Dermis microvascular lymphatic vessel endothelial cell (primary cell): ENCODE data around the gene EFNA2. TPM values are rescaled to one million over a fixed set of nuclear protein-coding genes. Genes with fewer than 3 reads are reported as not detected.

Experiments used
- DNase-seq, 2 donors: peaks; one replicate each; pipeline versions ENCODE4 v3.0.0 to v3.0.0-alpha.2; 2010; ENCODE audit warnings: low read depth in 2 of 2
- total RNA-seq: library from RNA; depleted of rRNA; stranded (reverse); fragments of >200 nt; gene quantifications from 2 replicates; pipeline ENCODE4 v1.2.1, GENCODE V29; 2014

The EFNA2 gene
- total RNA-seq, 1 donor from 2014 or later: 0.13 TPM

- DNase-seq: no peak
These were observed 25.6 kb upstream of the EFNA2 start for GRCh38 chr19:1259876-1260748.

GRCh38 chr19:1260749-1261537 is 24.7 kb upstream of the EFNA2 start:
- peak; percentile 93 to 97 for DNase-seq

- no peak for DNase-seq
These were observed 24.2 kb upstream of the EFNA2 start for GRCh38 chr19:1261538-1261797.

GRCh38 chr19:1261798-1262622 is 23.7 kb upstream of the EFNA2 start:
- DNase-seq: no peak

GRCh38 chr19:1262623-1263123 is 23.0 kb upstream of the EFNA2 start:
- no peak for DNase-seq

GRCh38 chr19:1263188-1263587 is 22.5 kb upstream of the EFNA2 start:
- no peak for DNase-seq

- peak in 1 of 2 donors; percentile 81 for DNase-seq
These were observed 20.7 kb upstream of the EFNA2 start for GRCh38 chr19:1264801-1265614.

GRCh38 chr19:1265615-1266128 is 20.0 kb upstream of the EFNA2 start:
- DNase-seq: peak in 1 of 2 donors; percentile 53

- DNase-seq: peak in 1 of 2 donors; percentile 78
These were observed 19.4 kb upstream of the EFNA2 start for GRCh38 chr19:1266129-1266915.

- DNase-seq: peak in 1 of 2 donors; percentile 55
These were observed 18.7 kb upstream of the EFNA2 start for GRCh38 chr19:1266916-1267476.

GRCh38 chr19:1267477-1268225 is 18.0 kb upstream of the EFNA2 start:
- no peak for DNase-seq

- no peak for DNase-seq
These were observed 17.2 kb upstream of the EFNA2 start for GRCh38 chr19:1268226-1269064.

- peak; percentile 96 to 100 for DNase-seq
These were observed 16.6 kb upstream of the EFNA2 start, which contains the start of gene CIRBP for GRCh38 chr19:1269065-1269477. Gene CIRBP (plus strand): TSS chr19:1269332. CDS start chr19:1270934, 1,602 bp downstream.

- peak in 1 of 2 donors; percentile 86 for DNase-seq
These were observed 16.0 kb upstream of the EFNA2 start for GRCh38 chr19:1269478-1270212.

- DNase-seq: no peak
These were observed 15.3 kb upstream of the EFNA2 start for GRCh38 chr19:1270213-1270853.

GRCh38 chr19:1270854-1271527 is 14.7 kb upstream of the EFNA2 start:
- DNase-seq: no peak
